SK-N-SH treated with all-trans-retinoic acid at 6 μM for 48 hours (cell line): ENCODE results near the gene AGPS.

Experiments used
- ATAC-seq: fragments of 200-7000 bp; cut with Tn5 transposase; 3 replicates; pipeline ENCODE4 v1.9.1; 2020; ENCODE audit warnings: mild to moderate bottlenecking, moderate library complexity
- ARNTL ChIP-seq: fragments of 450-650 bp; formaldehyde crosslinking; IDR thresholded peaks from 2 replicates; pipeline ENCODE4 v1.5.0; 2020; ENCODE audit warnings: low read depth, mild to moderate bottlenecking, moderate library complexity, borderline replicate concordance
- BACH2 ChIP-seq: fragments of 250-450 bp; sonication (Bioruptor Pico); IDR thresholded peaks from 2 replicates; pipeline ENCODE4 v1.9.0; 2021; ENCODE audit warnings: mild to moderate bottlenecking, borderline replicate concordance
- CREB5 ChIP-seq: fragments of 250-450 bp; sonication (Bioruptor Pico); IDR thresholded peaks from 2 replicates; pipeline ENCODE4 v1.5.1; 2020; ENCODE audit warnings: low read depth, mild to moderate bottlenecking, moderate library complexity
- CSDC2 ChIP-seq: fragments of 250-450 bp; sonication (Bioruptor Pico); IDR thresholded peaks from 2 replicates; pipeline ENCODE4 v1.5.0; 2020; ENCODE audit warnings: mild to moderate bottlenecking, moderate library complexity
- CSRNP3 ChIP-seq: fragments of 250-450 bp; sonication (Bioruptor Pico); IDR thresholded peaks from 2 replicates; pipeline ENCODE4 v1.5.1; 2021; ENCODE audit warnings: mild to moderate bottlenecking, moderate library complexity
- ESRRG ChIP-seq: fragments of 250-450 bp; sonication (Bioruptor Pico); IDR thresholded peaks from 2 replicates; pipeline ENCODE4 v1.6.1; 2021; ENCODE audit warnings: mild to moderate bottlenecking
- GLIS3 ChIP-seq: fragments of 250-450 bp; sonication (Bioruptor Pico); IDR thresholded peaks from 2 replicates; pipeline ENCODE4 v1.5.0; 2020; ENCODE audit warnings: mild to moderate bottlenecking, moderate library complexity
- ISL1 ChIP-seq: fragments of 250-450 bp; sonication (Bioruptor Pico); IDR thresholded peaks from 2 replicates; pipeline ENCODE4 v2.1.2; 2022; ENCODE audit warnings: mild to moderate bottlenecking, moderate library complexity
- OSR1 ChIP-seq: fragments of 250-450 bp; sonication (Bioruptor Pico); IDR thresholded peaks from 2 replicates; pipeline ENCODE4 v1.8.0; 2022; ENCODE audit warnings: moderate library complexity, mild to moderate bottlenecking, inconsistent platforms
- PATZ1 ChIP-seq: fragments of 250-450 bp; sonication (Bioruptor Pico); IDR thresholded peaks from 2 replicates; pipeline ENCODE4 v1.8.0; 2020; ENCODE audit warnings: mild to moderate bottlenecking, moderate library complexity, borderline replicate concordance
- POU6F1 ChIP-seq: fragments of 250-450 bp; sonication (Bioruptor Pico); IDR thresholded peaks from 2 replicates; pipeline ENCODE4 v1.8.0; 2021; ENCODE audit warnings: low read depth, mild to moderate bottlenecking, moderate library complexity, borderline replicate concordance
- PPARA ChIP-seq: fragments of 250-450 bp; sonication (Bioruptor Pico); IDR thresholded peaks from 2 replicates; pipeline ENCODE4 v1.5.0; 2020; ENCODE audit warnings: mild to moderate bottlenecking, borderline replicate concordance
- RARB ChIP-seq: fragments of 250-450 bp; sonication (Bioruptor Pico); IDR thresholded peaks from 2 replicates; pipeline ENCODE4 v1.8.0; 2021; ENCODE audit warnings: mild to moderate bottlenecking, moderate library complexity
- SNAI2 ChIP-seq: fragments of 250-450 bp; sonication (Bioruptor Pico); IDR thresholded peaks from 2 replicates; pipeline ENCODE4 v1.5.0; 2020; ENCODE audit warnings: mild to moderate bottlenecking, moderate library complexity
- TCF4 ChIP-seq: fragments of 250-450 bp; sonication (Bioruptor Pico); IDR thresholded peaks from 2 replicates; pipeline ENCODE4 v1.8.0; 2021; ENCODE audit warnings: mild to moderate bottlenecking, moderate library complexity, borderline replicate concordance
- TOX ChIP-seq: fragments of 250-450 bp; sonication (Bioruptor Pico); IDR thresholded peaks from 2 replicates; pipeline ENCODE4 v1.8.0; 2021; ENCODE audit warnings: mild to moderate bottlenecking, moderate library complexity, borderline replicate concordance
- TSHZ2 ChIP-seq: fragments of 250-450 bp; sonication (Bioruptor Pico); IDR thresholded peaks from 2 replicates; pipeline ENCODE4 v1.5.0; 2020; ENCODE audit warnings: mild to moderate bottlenecking, moderate library complexity
- ZC3H10 ChIP-seq: fragments of 250-450 bp; sonication (Bioruptor Pico); IDR thresholded peaks from 2 replicates; pipeline ENCODE4 v1.5.1; 2021; ENCODE audit warnings: mild to moderate bottlenecking, moderate library complexity
- ZFP3 ChIP-seq: fragments of 250-450 bp; sonication (Bioruptor Pico); IDR thresholded peaks from 2 replicates; pipeline ENCODE4 v1.5.0; 2020; ENCODE audit warnings: mild to moderate bottlenecking, moderate library complexity
- ZNF565 ChIP-seq: fragments of 450-650 bp; formaldehyde crosslinking; conservative IDR thresholded peaks from 2 replicates; pipeline ENCODE4 v1.5.0; 2020; ENCODE audit warnings: low read depth, mild to moderate bottlenecking, moderate library complexity
- ZNF70 ChIP-seq: fragments of 450-650 bp; formaldehyde crosslinking; IDR thresholded peaks from 2 replicates; pipeline ENCODE4 v1.5.0; 2020; ENCODE audit warnings: mild to moderate bottlenecking, moderate library complexity
- ZNF8 ChIP-seq: fragments of 450-650 bp; formaldehyde crosslinking; IDR thresholded peaks from 2 replicates; pipeline ENCODE4 v1.5.0; 2020; ENCODE audit warnings: mild to moderate bottlenecking, moderate library complexity

AGPS gene

GRCh38 chr2:177529166-177529565 lies 136.6 kb downstream of the AGPS start (continued):
- TF ChIP-seq PPARA (no peak), RARB (CRISPR knock-in tag) (no peak), GLIS3 (CRISPR knock-in tag) (no peak), ESRRG (CRISPR knock-in tag) (no peak), ARNTL (CRISPR knock-in tag) (no peak), ZC3H10 (no peak), OSR1 (CRISPR knock-in tag) (no peak)

- peak; percentile 99 for TF ChIP-seq TSHZ2 (CRISPR knock-in tag)
- TF ChIP-seq ZFP3 (CRISPR knock-in tag) = no peak
- peak; percentile 39; the same call in 1 of the 2 replicates for TF ChIP-seq PATZ1 (CRISPR knock-in tag)
- TF ChIP-seq TOX (CRISPR knock-in tag) = no peak
- TF ChIP-seq ZNF8 (CRISPR knock-in tag) = 0 out of 2 replicates have a peak, but pooled peaks have one; percentile 6
- 0 out of 2 replicates have a peak, but pooled peaks have one; percentile 42 for TF ChIP-seq CREB5 (CRISPR knock-in tag)
- TF ChIP-seq TCF4 (CRISPR knock-in tag) = peak; percentile 99
- TF ChIP-seq RARB (CRISPR knock-in tag) = no peak
- peak; percentile 82; the same call in 1 of the 2 replicates for TF ChIP-seq GLIS3 (CRISPR knock-in tag)
- no peak; the same call in 1 of the 2 replicates for TF ChIP-seq ZNF70
- TF ChIP-seq CSDC2 (CRISPR knock-in tag) = no peak
- TF ChIP-seq ISL1 (CRISPR knock-in tag) = peak; percentile 95
- TF ChIP-seq CSRNP3 (CRISPR knock-in tag) = peak; percentile 75; the same call in 1 of the 2 replicates
- ATAC-seq = peak; percentile 77; the same call in 2 of the 3 replicates
These were observed 138.0 kb downstream of the AGPS start for GRCh38 chr2:177530561-177530960.

- ATAC-seq = no peak
- TF ChIP-seq POU6F1 (CRISPR knock-in tag) = no peak
- no peak for TF ChIP-seq OSR1 (CRISPR knock-in tag)
- no peak for TF ChIP-seq ZNF8 (CRISPR knock-in tag)
- TF ChIP-seq ESRRG (CRISPR knock-in tag) = no peak
- TF ChIP-seq CREB5 (CRISPR knock-in tag) = no peak
- TF ChIP-seq TSHZ2 (CRISPR knock-in tag) = no peak
- no peak for TF ChIP-seq ZNF565 (CRISPR knock-in tag)
- TF ChIP-seq ZNF70 = no peak
- no peak for TF ChIP-seq SNAI2 (CRISPR knock-in tag)
- no peak for TF ChIP-seq TOX (CRISPR knock-in tag)
- no peak for TF ChIP-seq TCF4 (CRISPR knock-in tag)
- TF ChIP-seq GLIS3 (CRISPR knock-in tag) = no peak
- TF ChIP-seq PPARA = no peak
- TF ChIP-seq ARNTL (CRISPR knock-in tag) = no peak
- no peak for TF ChIP-seq BACH2
- TF ChIP-seq RARB (CRISPR knock-in tag) = no peak
These were observed 139.1 kb downstream of the AGPS start for GRCh38 chr2:177531706-177532105.
